ENCODE results near the gene YAP1. TPM values are rescaled to one million over a fixed set of nuclear protein-coding genes. Genes with fewer than 3 reads are reported as not detected.

YAP1 gene
- total and polyA plus RNA-seq, 2 donors (not counting 1 experiment from before 2014, with no cell fraction given), result 116 to 169 TPM

DNA sequence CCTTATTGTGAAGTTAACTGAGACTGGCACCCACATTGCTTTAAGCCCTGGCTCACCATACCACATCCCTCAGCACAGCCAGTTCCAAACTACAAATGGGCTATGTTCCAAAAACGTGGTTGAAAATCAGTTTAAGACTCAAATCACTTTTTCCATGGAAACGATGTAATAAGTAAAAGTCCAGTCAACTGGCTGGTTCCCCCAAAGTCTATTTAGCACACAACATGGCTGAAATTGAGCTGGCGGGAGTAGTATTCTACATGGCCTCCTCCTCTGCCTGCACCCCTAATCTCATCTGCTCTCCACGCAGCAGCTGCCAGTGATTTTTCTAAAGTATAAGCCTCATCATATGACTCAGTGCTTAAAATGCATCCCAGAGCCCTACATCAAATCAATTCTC lies 166.1 kb downstream of the YAP1 start:
- no peak overlapping the region for H3K27ac ChIP-seq (ENCODE audit: insufficient read depth, low read length)
- peak; percentile 51 to 52 for DNase-seq (ENCODE audit: low read depth in 2 of 2)
- H3K4me2 ChIP-seq (ENCODE audit: extremely low read depth, insufficient read depth, low read length), result no peak overlapping the region
- no peak overlapping the region for H3K9ac ChIP-seq (ENCODE audit: insufficient read depth, low read length)
- no peak overlapping the region for H2AFZ ChIP-seq (ENCODE audit: low read length)
- H3K79me2 ChIP-seq (ENCODE audit: control insufficient read depth, insufficient read depth, low read length), result no peaks in the 10 kb centered on the region
- no peak for TF ChIP-seq EZH2 (IDR thresholded peaks at IDR 0.05; ENCODE audit: low read length, missing control alignments)
- TF ChIP-seq, protein P1, sequence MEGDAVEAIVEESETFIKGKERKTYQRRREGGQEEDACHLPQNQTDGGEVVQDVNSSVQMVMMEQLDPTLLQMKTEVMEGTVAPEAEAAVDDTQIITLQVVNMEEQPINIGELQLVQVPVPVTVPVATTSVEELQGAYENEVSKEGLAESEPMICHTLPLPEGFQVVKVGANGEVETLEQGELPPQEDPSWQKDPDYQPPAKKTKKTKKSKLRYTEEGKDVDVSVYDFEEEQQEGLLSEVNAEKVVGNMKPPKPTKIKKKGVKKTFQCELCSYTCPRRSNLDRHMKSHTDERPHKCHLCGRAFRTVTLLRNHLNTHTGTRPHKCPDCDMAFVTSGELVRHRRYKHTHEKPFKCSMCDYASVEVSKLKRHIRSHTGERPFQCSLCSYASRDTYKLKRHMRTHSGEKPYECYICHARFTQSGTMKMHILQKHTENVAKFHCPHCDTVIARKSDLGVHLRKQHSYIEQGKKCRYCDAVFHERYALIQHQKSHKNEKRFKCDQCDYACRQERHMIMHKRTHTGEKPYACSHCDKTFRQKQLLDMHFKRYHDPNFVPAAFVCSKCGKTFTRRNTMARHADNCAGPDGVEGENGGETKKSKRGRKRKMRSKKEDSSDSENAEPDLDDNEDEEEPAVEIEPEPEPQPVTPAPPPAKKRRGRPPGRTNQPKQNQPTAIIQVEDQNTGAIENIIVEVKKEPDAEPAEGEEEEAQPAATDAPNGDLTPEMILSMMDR (conservative IDR thresholded peaks at IDR 0.05 in 1 of 2, IDR thresholded peaks at IDR 0.05 in 1 of 2; ENCODE audit: low read depth in 1 of 2, low read length in 2 of 2), result no peak
- no peak overlapping the region for H3K4me3 ChIP-seq (replicated peaks in 1 of 4; ENCODE audit: control extremely low read depth in 1 of 4, insufficient read depth in 1 of 4, low read depth in 3 of 4, low read length in 4 of 4)
- no peaks in the 10 kb centered on the region for H3K4me1 ChIP-seq (ENCODE audit: control insufficient read depth, extremely low read depth, insufficient read depth, low read length)
- no peaks in the 10 kb centered on the region for H4K20me1 ChIP-seq (ENCODE audit: control insufficient read depth, extremely low read depth, insufficient read depth, low read length)
- H3K27me3 ChIP-seq (ENCODE audit: control insufficient read depth, insufficient read depth, low read length), result no peaks in the 10 kb centered on the region
- no peaks in the 10 kb centered on the region for H3K9me3 ChIP-seq (ENCODE audit: control insufficient read depth, insufficient read depth, low read depth, low read length)
- H3K36me3 ChIP-seq (ENCODE audit: control insufficient read depth, insufficient read depth, low read length), result no peaks in the 10 kb centered on the region

DNA sequence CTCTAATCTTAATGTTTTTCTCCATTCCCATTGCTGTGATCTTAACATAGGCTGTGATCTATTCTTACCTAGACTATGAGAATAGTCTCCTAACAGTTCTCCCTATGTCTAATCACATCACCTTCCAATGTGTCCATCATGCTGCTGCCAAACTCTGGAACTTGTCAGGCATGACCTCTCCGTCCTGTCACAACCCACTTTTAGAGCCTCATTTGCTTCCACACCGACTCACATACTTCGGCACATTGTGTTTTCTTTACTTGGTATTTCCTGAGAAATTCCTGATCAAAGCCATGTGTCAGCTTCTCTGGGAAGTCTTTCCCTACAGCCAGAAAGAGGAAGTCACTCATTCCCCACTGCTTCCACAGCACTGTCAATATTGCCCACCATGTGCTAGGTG lies 166.5 kb downstream of the YAP1 start:
- Histone ChIP-seq H3K9ac (ENCODE audit: insufficient read depth, low read length) (no peak overlapping the region), H3K9me3 (ENCODE audit: control insufficient read depth, insufficient read depth, low read depth, low read length) (no peaks in the 10 kb centered on the region), H3K27me3 (ENCODE audit: control insufficient read depth, insufficient read depth, low read length) (no peaks in the 10 kb centered on the region), H3K27ac (ENCODE audit: insufficient read depth, low read length) (no peak overlapping the region), H2AFZ (ENCODE audit: low read length) (peak overlapping the region; percentile 10), H4K20me1 (ENCODE audit: control insufficient read depth, extremely low read depth, insufficient read depth, low read length) (no peaks in the 10 kb centered on the region), H3K4me2 (ENCODE audit: extremely low read depth, insufficient read depth, low read length) (no peak overlapping the region), H3K36me3 (ENCODE audit: control insufficient read depth, insufficient read depth, low read length) (no peaks in the 10 kb centered on the region), H3K4me1 (ENCODE audit: control insufficient read depth, extremely low read depth, insufficient read depth, low read length) (no peaks in the 10 kb centered on the region), H3K79me2 (ENCODE audit: control insufficient read depth, insufficient read depth, low read length) (no peaks in the 10 kb centered on the region), H3K4me3 (replicated peaks in 1 of 4; ENCODE audit: control extremely low read depth in 1 of 4, insufficient read depth in 1 of 4, low read depth in 3 of 4, low read length in 4 of 4) (no peak overlapping the region)
- TF ChIP-seq EZH2 (IDR thresholded peaks at IDR 0.05; ENCODE audit: low read length, missing control alignments), result no peak
- TF ChIP-seq, protein P1 (conservative IDR thresholded peaks at IDR 0.05 in 1 of 2, IDR thresholded peaks at IDR 0.05 in 1 of 2; ENCODE audit: low read depth in 1 of 2, low read length in 2 of 2), result no peak
- DNase-seq (ENCODE audit: low read depth in 2 of 2), result peak in 1 of 2 donors; percentile 32

DNA sequence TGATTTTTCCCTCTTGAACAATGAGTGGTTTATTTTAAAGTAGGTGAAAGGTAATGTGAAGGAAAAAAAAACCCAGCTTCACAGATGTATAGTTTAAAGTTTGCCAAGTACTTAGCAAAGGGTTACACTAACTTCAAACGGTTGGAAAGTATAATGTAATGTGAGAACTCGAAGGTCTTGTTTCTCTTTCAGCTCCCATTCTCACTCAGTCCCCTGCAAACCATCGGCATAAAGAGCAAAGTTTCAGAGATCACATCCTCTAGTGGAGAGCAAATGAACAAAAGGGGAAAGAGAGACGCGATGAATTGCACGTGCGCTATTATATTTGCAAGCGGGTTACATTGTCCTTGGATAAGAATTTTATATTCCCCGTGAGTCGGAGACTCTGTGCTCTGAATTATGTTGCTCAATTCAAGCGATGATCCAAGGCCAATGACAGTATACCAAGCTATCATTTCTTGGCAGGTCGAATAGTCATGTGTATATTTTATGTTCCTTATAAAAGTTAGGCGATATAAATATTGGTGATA lies 169.5 kb downstream of the YAP1 start:
- Histone ChIP-seq H3K4me1 (ENCODE audit: control insufficient read depth, extremely low read depth, insufficient read depth, low read length) (no peaks in the 10 kb centered on the region), H2AFZ (ENCODE audit: low read length) (peak overlapping the region; percentile 63), H4K20me1 (ENCODE audit: control insufficient read depth, extremely low read depth, insufficient read depth, low read length) (no peaks in the 10 kb centered on the region), H3K9ac (ENCODE audit: insufficient read depth, low read length) (no peak overlapping the region), H3K36me3 (ENCODE audit: control insufficient read depth, insufficient read depth, low read length) (no peaks in the 10 kb centered on the region), H3K27me3 (ENCODE audit: control insufficient read depth, insufficient read depth, low read length) (no peaks in the 10 kb centered on the region), H3K4me3 (replicated peaks in 1 of 4; ENCODE audit: control extremely low read depth in 1 of 4, insufficient read depth in 1 of 4, low read depth in 3 of 4, low read length in 4 of 4) (peak overlapping the region; percentile 17 to 48 (median 28)), H3K27ac (ENCODE audit: insufficient read depth, low read length) (no peak overlapping the region), H3K79me2 (ENCODE audit: control insufficient read depth, insufficient read depth, low read length) (no peaks in the 10 kb centered on the region), H3K9me3 (ENCODE audit: control insufficient read depth, insufficient read depth, low read depth, low read length) (no peaks in the 10 kb centered on the region), H3K4me2 (ENCODE audit: extremely low read depth, insufficient read depth, low read length) (peak overlapping the region; percentile 74)
- DNase-seq (ENCODE audit: low read depth in 2 of 2), result peak; percentile 62 to 89
- no peak for TF ChIP-seq EZH2 (IDR thresholded peaks at IDR 0.05; ENCODE audit: low read length, missing control alignments)
- TF ChIP-seq, protein P1 (conservative IDR thresholded peaks at IDR 0.05 in 1 of 2, IDR thresholded peaks at IDR 0.05 in 1 of 2; ENCODE audit: low read depth in 1 of 2, low read length in 2 of 2), result peak; percentile 44 to 66
